IPS-NIHi11 (cell line): ENCODE data around the gene MED6.

Experiments used
- DNase-seq: peaks from one replicate; pipeline ENCODE4 v3.0.0; 2012; ENCODE audit warnings: mixed read lengths, low spot score

MED6 gene

DNA sequence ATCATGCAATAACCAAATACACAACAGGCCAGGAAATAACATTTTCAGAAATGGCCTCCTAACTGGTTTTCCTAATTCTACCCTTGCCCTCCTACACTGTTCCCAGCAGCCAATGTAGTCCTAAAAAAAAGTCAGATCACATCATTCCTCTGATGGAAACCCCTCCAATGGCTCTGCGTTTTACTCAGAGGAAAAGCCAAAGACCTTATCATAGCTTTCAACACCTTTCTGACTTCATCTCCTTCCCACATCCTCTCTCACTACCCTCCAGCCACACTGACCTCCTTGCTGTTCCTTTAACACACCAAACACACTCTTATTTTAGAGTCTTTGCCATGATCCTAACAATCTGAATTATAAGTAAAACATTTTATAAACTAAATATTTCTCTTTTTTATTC lies 1.1 kb downstream of the MED6 start:
- DNase-seq, result no peak

DNA sequence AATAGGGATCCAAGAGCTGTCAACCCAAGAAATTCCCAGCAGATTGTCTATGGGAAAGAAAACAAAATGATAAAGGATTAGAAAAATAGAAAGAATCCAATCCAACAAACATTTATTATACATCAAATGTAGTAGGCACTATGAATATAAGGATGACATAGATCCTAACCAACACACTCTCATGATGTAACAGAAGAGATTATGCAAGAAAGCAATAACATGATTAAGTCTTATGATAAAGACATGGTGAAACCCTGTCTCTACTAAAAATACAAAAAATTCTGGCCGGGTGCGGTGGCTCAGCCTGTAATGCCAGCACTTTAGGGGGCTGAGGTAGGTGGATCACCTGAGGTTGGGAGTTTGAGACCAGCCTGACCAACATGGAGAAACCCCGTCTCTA lies 2.7 kb downstream of the MED6 start:
- no peak for DNase-seq

DNA sequence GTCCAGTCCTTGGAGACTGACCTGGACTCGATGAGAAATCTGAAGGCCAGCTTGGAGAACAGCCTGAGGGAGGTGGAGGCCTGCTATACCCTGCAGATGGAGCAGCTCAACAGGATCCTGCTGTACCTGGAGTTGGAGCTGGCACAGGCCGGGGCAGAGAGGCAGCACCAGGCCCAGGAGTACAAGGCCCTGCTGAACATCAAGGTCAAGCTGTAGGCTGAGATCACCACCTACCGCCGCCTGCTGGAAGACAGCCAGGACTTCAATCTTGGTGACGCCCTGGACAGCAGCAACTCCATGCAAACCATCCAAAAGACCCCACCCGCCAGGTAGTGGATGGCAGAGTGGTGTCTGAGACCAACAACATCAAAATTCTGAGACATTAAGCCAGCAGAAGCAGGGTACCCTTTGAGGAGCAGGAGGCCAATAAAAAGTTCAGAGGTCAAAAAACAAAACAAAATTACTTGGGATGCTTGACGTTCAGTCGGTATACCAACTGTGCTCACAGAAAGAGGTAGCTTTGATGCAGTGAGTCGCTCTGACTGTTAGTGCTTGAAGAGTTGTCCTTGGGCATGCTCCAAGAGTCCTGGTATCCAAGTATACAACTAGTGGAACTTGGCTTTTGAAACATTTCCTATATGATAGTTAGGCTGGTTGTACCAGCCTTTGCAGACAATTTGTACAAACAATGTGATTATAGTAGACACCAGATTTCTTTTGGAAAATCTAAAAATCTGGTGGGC lies 4.8 kb downstream of the MED6 start:
- DNase-seq, result no peak

GRCh38 chr14:70594461-70594860 lies 6.0 kb downstream of the MED6 start:
- no peak for DNase-seq

- peak; percentile 13 for DNase-seq
Measured at GRCh38 chr14:70585231-70585630, 15.2 kb downstream of the MED6 start.

DNA sequence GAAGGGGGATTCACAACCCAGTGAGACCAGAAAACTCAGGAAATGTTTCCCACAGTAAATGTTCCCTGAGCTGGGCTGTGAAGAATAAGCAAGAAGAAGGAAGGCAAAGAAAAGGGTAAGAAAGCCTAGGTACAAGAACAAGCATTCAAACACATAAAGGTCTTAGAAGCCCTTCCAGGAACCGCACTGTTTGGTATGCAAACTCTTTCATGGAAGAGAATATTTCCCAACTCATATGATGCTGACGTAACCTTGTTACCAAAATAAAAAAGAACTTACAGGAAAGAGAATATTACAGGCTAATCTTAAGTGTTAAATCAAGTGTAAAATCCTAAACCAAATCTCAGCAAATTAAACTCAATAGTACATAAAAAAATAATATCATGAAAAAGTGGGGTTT lies 23.6 kb downstream of the MED6 start:
- no peak for DNase-seq

GRCh38 chr14:70573050-70573449 lies 27.4 kb downstream of the MED6 start:
- no peak for DNase-seq

- DNase-seq, result no peak
Measured at GRCh38 chr14:70571139-70571538, 29.3 kb downstream of the MED6 start.

DNA sequence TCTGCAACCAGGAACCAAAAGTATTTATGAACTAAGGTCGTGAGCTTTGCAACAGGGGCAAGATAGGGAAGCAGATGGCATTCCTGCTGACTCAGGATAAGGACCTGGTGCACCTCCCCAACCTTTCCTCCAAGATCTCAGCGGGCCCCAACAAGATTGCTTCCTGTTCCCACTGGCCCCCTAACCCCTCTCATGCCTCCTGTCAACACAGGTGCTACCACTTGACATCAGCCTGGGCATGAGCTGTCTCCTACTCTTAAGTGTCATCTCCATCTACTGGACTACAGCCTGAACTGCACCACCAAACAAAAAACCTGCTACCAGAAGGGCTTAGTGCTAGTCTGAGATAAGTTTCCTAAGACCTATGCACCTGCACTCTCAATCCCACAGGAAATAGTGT lies 32.7 kb downstream of the MED6 start:
- peak; percentile 64 for DNase-seq

DNA sequence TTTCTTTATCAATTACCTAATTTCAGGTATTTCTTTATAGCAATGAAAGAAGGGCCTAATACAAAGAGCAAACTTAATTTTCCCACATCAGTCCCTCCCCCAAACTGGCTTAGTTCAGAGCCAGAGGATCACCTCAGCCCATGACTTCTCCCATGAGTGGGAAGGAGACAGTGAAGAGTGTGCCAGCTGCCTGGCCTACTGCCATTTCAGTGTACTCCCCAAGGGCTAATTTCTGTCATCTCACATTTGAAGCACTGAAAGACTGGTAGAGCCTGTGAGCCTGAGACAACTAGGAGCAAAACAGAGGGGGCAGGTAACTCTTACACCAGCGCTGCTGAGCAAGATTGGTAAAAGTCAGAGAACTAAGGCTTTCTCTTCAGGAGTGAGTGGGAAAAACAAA lies 36.6 kb downstream of the MED6 start:
- DNase-seq, result no peak

GRCh38 chr14:70563417-70563816 lies 37.0 kb downstream of the MED6 start:
- DNase-seq, result no peak

GRCh38 chr14:70558356-70558755 lies 42.1 kb downstream of the MED6 start:
- DNase-seq, result no peak

GRCh38 chr14:70555890-70556289 lies 44.6 kb downstream of the MED6 start:
- DNase-seq, result no peak

DNA sequence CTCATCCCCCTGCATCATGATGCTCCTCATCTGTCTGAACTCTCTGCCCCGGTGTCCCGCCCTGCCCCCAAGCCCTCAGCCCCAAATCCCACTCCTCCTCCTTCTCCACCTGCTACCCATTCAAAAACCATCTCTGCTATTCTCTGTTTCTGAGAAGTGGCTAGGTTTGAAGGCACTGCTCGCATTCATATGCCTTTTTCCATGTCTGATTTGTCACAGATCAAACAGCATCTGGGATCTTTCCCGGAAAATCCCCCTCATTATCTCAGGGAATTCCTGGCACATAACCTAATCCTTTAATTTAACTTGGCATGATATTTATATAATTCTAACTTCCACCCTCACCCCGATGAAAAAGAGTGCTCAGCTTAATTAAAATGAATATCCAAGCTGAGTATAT lies 62.4 kb downstream of the MED6 start:
- DNase-seq, result no peak

DNA sequence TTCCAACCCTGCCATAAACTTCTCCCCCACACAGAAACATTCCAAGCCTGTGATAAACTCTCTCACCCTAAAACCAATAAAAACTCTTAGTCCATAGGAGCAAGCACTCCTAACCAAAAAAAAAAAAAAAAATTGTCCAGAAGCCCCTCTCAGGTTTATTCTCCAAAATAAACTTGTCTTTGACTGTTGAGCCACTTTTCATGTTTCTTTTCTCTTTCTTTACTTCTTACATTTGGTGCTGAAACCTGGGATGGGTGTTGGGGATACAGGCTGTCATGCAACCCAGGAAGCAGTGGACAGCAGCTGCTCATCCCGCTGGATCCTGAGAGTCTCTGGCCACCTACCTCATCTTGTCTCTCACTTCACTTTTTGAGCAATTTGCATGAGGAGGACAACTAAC lies 63.6 kb downstream of the MED6 start:
- DNase-seq, result no peak

- no peak for DNase-seq
Measured at GRCh38 chr14:70534904-70535303, 65.6 kb downstream of the MED6 start, which contains the start of gene ADAM20. TSS of gene ADAM20 (minus strand) at chr14:70535004. CDS start at chr14:70524757, 10,247 bp downstream.
